HUES48 (cell line): Measurements from ENCODE around the gene BACH2.
"Not testable (repeated sequence)": the region's sequence is repeated elsewhere in the genome, so short reads cannot be mapped to it uniquely, and the experiment has no call there.

Source experiments
- H3K27ac ChIP-seq: one replicate; pipeline ENCODE4 v1.7.0; 2013; ENCODE audit warnings: low read depth, low read length, inconsistent platforms
- H3K27me3 ChIP-seq: 2 replicates; pipeline ENCODE4 v1.6.1; 2013; ENCODE audit warnings: mild to moderate bottlenecking, low read length; ENCODE audit not compliant: control insufficient read depth, insufficient read depth
- H3K36me3 ChIP-seq: 2 replicates; pipeline ENCODE4 v1.6.1; 2013; ENCODE audit warnings: low read length; ENCODE audit not compliant: control insufficient read depth, insufficient read depth
- H3K4me1 ChIP-seq: 2 replicates; pipeline ENCODE4 v1.6.1; 2013; ENCODE audit warnings: mild to moderate bottlenecking, low read length; ENCODE audit not compliant: control insufficient read depth, insufficient read depth
- H3K4me3 ChIP-seq: 2 replicates; pipeline ENCODE4 v1.5.1; 2013; ENCODE audit warnings: mild to moderate bottlenecking, low read depth, low read length
- H3K9ac ChIP-seq: 2 replicates; pipeline ENCODE4 v1.6.1; 2013; ENCODE audit warnings: mild to moderate bottlenecking, low read depth, low read length, moderate library complexity
- H3K9me3 ChIP-seq: 2 replicates; pipeline ENCODE4 v1.6.1; 2013; ENCODE audit warnings: low read length; ENCODE audit not compliant: control insufficient read depth, insufficient read depth

The BACH2 gene

GRCh38 chr6:90166155-90166924, 130.3 kb downstream of the BACH2 start:
- not testable (repeated sequence) for H3K27ac ChIP-seq, H3K4me3 ChIP-seq, H3K27me3 ChIP-seq, H3K36me3 ChIP-seq, H3K9me3 ChIP-seq, H3K9ac ChIP-seq
- H3K4me1 ChIP-seq, result peaks cover 13% of the 10 kb centered on the region; the same call in 1 of the 2 replicates

GRCh38 chr6:90162648-90163387, 133.8 kb downstream of the BACH2 start:
- Histone ChIP-seq H3K36me3 (no peaks in the 10 kb centered on the region), H3K4me3 (no peak overlapping the region), H3K4me1 (peaks cover 7% of the 10 kb centered on the region; the same call in 1 of the 2 replicates), H3K9me3 (no peaks in the 10 kb centered on the region), H3K27ac (no peak overlapping the region), H3K9ac (no peak overlapping the region), H3K27me3 (no peaks in the 10 kb centered on the region)

DNA sequence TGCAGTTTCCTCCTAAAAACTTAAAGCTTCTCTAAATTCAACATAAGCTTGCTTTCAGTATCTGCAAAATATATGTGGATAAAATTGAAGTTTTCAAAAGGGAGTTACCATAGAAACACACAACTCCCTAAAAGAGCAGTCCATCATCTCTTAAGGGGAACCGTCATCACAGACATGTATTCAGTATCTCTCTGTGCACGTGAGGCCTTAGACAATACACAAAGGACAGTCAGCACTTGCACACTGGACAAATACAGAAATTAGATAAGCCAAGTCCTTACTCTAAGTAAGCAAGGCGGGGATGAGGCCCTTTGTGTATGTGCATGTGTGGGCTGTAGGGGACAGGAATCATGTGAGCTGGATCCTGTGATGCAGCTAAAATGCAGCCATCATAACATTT, 136.6 kb downstream of the BACH2 start:
- Histone ChIP-seq H3K27ac (no peak overlapping the region), H3K4me1 (peaks cover 7% of the 10 kb centered on the region; the same call in 1 of the 2 replicates), H3K36me3 (no peaks in the 10 kb centered on the region), H3K27me3 (no peaks in the 10 kb centered on the region), H3K9me3 (no peaks in the 10 kb centered on the region), H3K9ac (no peak overlapping the region), H3K4me3 (no peak overlapping the region)

GRCh38 chr6:90159452-90159851, 137.2 kb downstream of the BACH2 start:
- H3K4me3 ChIP-seq, result no peak overlapping the region
- H3K27me3 ChIP-seq, result no peaks in the 10 kb centered on the region
- H3K4me1 ChIP-seq, result peaks cover 7% of the 10 kb centered on the region; the same call in 1 of the 2 replicates
- no peak overlapping the region for H3K9ac ChIP-seq
- no peaks in the 10 kb centered on the region for H3K9me3 ChIP-seq
- no peaks in the 10 kb centered on the region for H3K36me3 ChIP-seq
- H3K27ac ChIP-seq, result no peak overlapping the region

- Histone ChIP-seq H3K27ac (no peak overlapping the region), H3K36me3 (no peaks in the 10 kb centered on the region), H3K9me3 (no peaks in the 10 kb centered on the region), H3K27me3 (no peaks in the 10 kb centered on the region), H3K4me3 (no peak overlapping the region), H3K9ac (no peak overlapping the region), H3K4me1 (peaks cover 7% of the 10 kb centered on the region; the same call in 1 of the 2 replicates)
Observed at GRCh38 chr6:90158936-90159335, 137.7 kb downstream of the BACH2 start.

- Histone ChIP-seq H3K36me3 (no peaks in the 10 kb centered on the region), H3K27me3 (no peaks in the 10 kb centered on the region), H3K4me3 (no peak overlapping the region)
Observed at GRCh38 chr6:90157441-90157840, 139.2 kb downstream of the BACH2 start.

DNA sequence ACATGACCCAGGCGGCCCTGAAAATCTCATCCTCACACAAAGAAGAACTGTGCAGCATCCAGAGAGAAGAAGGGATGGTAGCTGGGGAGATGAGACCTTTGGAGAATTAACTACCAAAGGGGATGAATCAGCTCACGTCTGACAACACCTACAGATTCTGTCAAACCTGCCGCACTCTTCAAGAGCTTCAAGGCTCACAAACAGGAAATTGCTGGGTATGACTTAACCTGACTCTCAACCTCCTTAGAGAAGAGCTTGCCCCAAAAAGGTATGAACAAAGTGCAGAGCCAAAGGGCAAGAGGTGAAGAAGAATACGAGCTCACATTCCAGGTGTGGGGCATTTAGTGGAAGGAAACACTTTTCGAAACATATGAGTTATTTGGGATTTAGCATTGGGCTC, 139.8 kb downstream of the BACH2 start:
- Histone ChIP-seq H3K27me3 (no peaks in the 10 kb centered on the region), H3K4me1 (no peaks in the 10 kb centered on the region; the same call in 1 of the 2 replicates), H3K9ac (no peak overlapping the region), H3K36me3 (no peaks in the 10 kb centered on the region), H3K9me3 (no peaks in the 10 kb centered on the region), H3K27ac (no peak overlapping the region), H3K4me3 (no peak overlapping the region)

More at GRCh38 chr6:90157441-90157840, 139.2 kb downstream of the BACH2 start:
- no peaks in the 10 kb centered on the region for H3K9me3 ChIP-seq
- no peak overlapping the region for H3K9ac ChIP-seq
- H3K4me1 ChIP-seq, result no peaks in the 10 kb centered on the region; the same call in 1 of the 2 replicates
- no peak overlapping the region for H3K27ac ChIP-seq

GRCh38 chr6:90154755-90155470, 141.7 kb downstream of the BACH2 start:
- no peaks in the 10 kb centered on the region for H3K9me3 ChIP-seq
- H3K4me3 ChIP-seq, result no peak overlapping the region
- no peaks in the 10 kb centered on the region; the same call in 1 of the 2 replicates for H3K4me1 ChIP-seq
- no peak overlapping the region for H3K9ac ChIP-seq
- H3K27ac ChIP-seq, result no peak overlapping the region
- no peaks in the 10 kb centered on the region for H3K27me3 ChIP-seq
- no peaks in the 10 kb centered on the region for H3K36me3 ChIP-seq

- H3K9ac ChIP-seq, result no peak overlapping the region
- H3K4me1 ChIP-seq, result no peaks in the 10 kb centered on the region
- H3K36me3 ChIP-seq, result no peaks in the 10 kb centered on the region
- no peak overlapping the region for H3K4me3 ChIP-seq
- H3K27me3 ChIP-seq, result no peaks in the 10 kb centered on the region
- no peak overlapping the region for H3K27ac ChIP-seq
- H3K9me3 ChIP-seq, result no peaks in the 10 kb centered on the region
Observed at GRCh38 chr6:90151576-90152422, 144.8 kb downstream of the BACH2 start.

GRCh38 chr6:90149280-90149679, 147.4 kb downstream of the BACH2 start:
- Histone ChIP-seq H3K4me3 (no peak overlapping the region), H3K36me3 (no peaks in the 10 kb centered on the region), H3K9ac (no peak overlapping the region), H3K27ac (no peak overlapping the region), H3K27me3 (no peaks in the 10 kb centered on the region), H3K4me1 (no peaks in the 10 kb centered on the region), H3K9me3 (no peaks in the 10 kb centered on the region)
